HUES48 (cell line): ENCODE data around the gene OR2V1.
"Not testable (repeated sequence)": the region's sequence is repeated elsewhere in the genome, so short reads cannot be mapped to it uniquely, and the experiment has no call there.

Source experiments
- H3K27ac ChIP-seq: one replicate; pipeline ENCODE4 v1.7.0; 2013; ENCODE audit warnings: low read depth, low read length, inconsistent platforms
- H3K27me3 ChIP-seq: 2 replicates; pipeline ENCODE4 v1.6.1; 2013; ENCODE audit warnings: mild to moderate bottlenecking, low read length; ENCODE audit not compliant: control insufficient read depth, insufficient read depth
- H3K36me3 ChIP-seq: 2 replicates; pipeline ENCODE4 v1.6.1; 2013; ENCODE audit warnings: low read length; ENCODE audit not compliant: control insufficient read depth, insufficient read depth
- H3K4me1 ChIP-seq: 2 replicates; pipeline ENCODE4 v1.6.1; 2013; ENCODE audit warnings: mild to moderate bottlenecking, low read length; ENCODE audit not compliant: control insufficient read depth, insufficient read depth
- H3K4me3 ChIP-seq: 2 replicates; pipeline ENCODE4 v1.5.1; 2013; ENCODE audit warnings: mild to moderate bottlenecking, low read depth, low read length
- H3K9ac ChIP-seq: 2 replicates; pipeline ENCODE4 v1.6.1; 2013; ENCODE audit warnings: mild to moderate bottlenecking, low read depth, low read length, moderate library complexity
- H3K9me3 ChIP-seq: 2 replicates; pipeline ENCODE4 v1.6.1; 2013; ENCODE audit warnings: low read length; ENCODE audit not compliant: control insufficient read depth, insufficient read depth

OR2V1 gene

DNA sequence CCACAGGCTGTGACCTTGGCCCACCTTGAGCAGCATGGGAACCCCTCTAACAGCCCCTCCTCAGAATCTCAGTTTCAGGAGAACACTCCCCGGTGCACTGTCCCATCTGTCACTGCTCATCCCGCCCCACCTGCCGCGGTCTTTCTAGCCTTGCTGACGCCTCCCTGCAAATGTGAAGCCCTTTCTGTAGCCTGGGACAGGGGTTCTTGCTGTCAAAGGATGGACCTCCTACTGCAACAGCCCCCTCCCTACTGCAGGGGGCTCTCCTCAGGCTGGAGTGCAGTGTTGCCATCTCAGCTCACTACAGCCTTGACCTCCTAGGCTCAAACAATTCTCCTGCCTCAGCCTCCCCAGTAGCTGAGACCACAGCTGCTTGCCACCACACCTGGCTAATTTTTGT, 20.0 kb downstream of the OR2V1 start:
- no peak overlapping the region for H3K27ac ChIP-seq
- H3K27me3 ChIP-seq = peaks cover 26% of the 10 kb centered on the region
- H3K36me3 ChIP-seq = no peaks in the 10 kb centered on the region
- no peak overlapping the region for H3K4me3 ChIP-seq
- H3K9me3 ChIP-seq = peaks cover 7% of the 10 kb centered on the region
- H3K9ac ChIP-seq = no peak overlapping the region
- no peaks in the 10 kb centered on the region for H3K4me1 ChIP-seq

DNA sequence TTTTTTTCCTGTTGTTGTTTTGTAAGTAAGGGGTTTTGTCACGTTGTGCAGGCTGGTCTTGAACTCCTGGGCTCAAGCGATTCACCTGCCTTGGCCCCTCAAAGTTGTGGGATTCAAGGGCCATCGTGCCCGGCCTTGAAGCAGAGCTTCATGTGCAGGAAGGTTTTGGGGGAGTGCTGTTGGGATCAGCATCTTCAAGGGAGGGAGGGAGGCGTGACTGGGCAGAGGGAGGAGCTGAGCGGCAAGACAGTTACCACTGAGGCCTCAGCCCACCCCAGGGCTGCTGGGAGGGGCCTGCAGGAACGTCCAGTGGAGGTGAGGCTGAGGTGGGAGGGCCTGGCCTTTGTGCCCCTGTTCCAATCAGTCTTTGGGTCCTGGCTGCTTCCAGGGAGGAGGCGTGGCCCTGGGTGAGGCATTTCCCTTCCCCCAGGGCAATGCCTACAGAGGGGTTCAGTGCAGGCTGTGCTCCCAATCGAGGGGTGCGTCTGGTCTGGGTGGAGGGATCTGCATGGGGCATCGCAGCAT, 21.4 kb downstream of the OR2V1 start:
- Histone ChIP-seq H3K27ac (no peak overlapping the region), H3K4me3 (no peak overlapping the region), H3K36me3 (no peaks in the 10 kb centered on the region), H3K9me3 (peaks cover 7% of the 10 kb centered on the region), H3K27me3 (peaks cover 21% of the 10 kb centered on the region), H3K9ac (no peak overlapping the region), H3K4me1 (no peaks in the 10 kb centered on the region)

DNA sequence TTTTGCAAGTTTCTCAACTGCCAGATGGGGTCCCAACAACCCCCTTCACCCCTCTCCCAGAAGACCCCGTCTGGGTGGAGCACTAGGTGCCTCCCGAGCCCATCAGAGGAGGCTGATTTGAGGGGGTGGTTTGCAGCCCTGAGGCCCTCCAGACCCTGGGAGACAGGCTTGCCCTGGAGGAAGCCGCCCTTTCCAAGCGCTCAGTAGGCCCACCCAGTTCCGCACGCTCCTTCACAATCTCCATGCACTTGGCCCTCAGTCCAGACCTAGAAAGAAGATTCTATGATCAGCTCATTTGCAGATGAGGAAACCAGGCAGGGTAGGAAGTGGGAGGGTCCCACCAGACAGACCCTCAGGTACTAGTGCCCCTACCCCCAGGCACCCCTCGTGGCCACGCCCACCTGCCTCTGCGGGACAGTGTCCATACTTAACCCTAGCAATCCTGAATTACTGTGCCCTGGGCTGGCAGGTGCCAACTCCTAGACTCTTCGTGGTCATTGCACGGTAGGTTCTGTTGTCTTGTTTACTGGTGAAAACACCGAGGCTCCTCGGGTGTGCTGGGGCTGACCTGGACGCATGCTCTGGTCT, 22.3 kb downstream of the OR2V1 start:
- no peak overlapping the region for H3K9ac ChIP-seq
- H3K9me3 ChIP-seq = peaks cover 7% of the 10 kb centered on the region
- no peaks in the 10 kb centered on the region for H3K4me1 ChIP-seq
- H3K36me3 ChIP-seq = no peaks in the 10 kb centered on the region
- H3K27me3 ChIP-seq = peaks cover 18% of the 10 kb centered on the region
- H3K4me3 ChIP-seq = no peak overlapping the region
- no peak overlapping the region for H3K27ac ChIP-seq

DNA sequence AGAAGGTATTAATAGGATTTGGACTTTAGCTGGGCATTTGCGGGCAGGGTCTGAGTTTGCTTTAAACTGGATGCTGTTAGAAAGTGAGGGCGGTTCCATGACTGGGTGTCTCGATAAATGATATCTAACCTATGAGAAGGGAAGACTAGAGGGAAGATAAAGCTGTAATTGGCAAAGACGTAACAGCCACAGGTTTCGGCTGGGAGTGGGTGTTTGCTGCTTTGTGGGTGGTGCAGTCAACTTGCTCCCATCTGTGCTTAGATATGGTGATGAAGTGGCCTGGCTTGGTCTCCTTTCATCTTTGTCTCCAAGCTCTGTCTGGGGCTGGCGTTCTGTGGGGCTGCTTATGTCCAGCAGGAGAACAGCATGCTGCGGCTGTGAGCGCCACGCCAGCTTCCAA, 23.3 kb downstream of the OR2V1 start:
- Histone ChIP-seq H3K27me3 (peaks cover 15% of the 10 kb centered on the region), H3K9ac (no peak overlapping the region), H3K9me3 (peaks cover 7% of the 10 kb centered on the region), H3K27ac (no peak overlapping the region), H3K36me3 (no peaks in the 10 kb centered on the region), H3K4me3 (no peak overlapping the region), H3K4me1 (no peaks in the 10 kb centered on the region)

DNA sequence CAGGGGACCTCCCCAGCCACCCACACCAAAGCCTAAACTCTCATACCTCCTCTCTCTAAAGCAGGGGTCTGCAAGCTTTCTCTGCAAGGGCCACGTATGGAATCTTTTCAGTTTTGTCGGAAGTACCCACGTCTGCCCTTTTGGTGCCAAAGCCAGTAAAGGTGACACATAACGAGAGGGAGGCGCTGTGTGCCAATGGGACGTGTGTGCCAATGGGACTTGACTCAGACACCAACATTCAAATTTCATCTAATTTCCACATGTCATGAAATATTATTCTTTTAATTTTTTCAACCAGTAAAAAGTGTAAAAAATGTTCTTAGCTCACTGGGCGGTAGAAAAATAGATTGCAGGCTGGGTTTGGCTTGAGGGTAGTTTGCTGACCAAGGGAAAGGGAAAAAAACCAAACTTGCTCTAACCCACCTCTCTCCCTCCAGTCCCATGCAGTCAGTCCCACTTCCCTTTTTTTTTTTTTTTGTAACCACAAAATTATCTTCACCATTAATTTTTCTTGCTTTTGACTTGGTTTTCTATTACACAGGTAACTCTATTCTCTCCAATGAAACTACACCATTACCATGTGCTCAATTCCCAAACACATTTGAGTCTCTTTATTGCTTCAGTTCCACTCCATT, 25.5 kb downstream of the OR2V1 start:
- Histone ChIP-seq H3K9ac (no peak overlapping the region), H3K36me3 (no peaks in the 10 kb centered on the region), H3K4me3 (no peak overlapping the region), H3K9me3 (peaks cover 4% of the 10 kb centered on the region; the same call in 1 of the 2 replicates), H3K4me1 (no peaks in the 10 kb centered on the region), H3K27ac (no peak overlapping the region), H3K27me3 (peaks cover 16% of the 10 kb centered on the region)

DNA sequence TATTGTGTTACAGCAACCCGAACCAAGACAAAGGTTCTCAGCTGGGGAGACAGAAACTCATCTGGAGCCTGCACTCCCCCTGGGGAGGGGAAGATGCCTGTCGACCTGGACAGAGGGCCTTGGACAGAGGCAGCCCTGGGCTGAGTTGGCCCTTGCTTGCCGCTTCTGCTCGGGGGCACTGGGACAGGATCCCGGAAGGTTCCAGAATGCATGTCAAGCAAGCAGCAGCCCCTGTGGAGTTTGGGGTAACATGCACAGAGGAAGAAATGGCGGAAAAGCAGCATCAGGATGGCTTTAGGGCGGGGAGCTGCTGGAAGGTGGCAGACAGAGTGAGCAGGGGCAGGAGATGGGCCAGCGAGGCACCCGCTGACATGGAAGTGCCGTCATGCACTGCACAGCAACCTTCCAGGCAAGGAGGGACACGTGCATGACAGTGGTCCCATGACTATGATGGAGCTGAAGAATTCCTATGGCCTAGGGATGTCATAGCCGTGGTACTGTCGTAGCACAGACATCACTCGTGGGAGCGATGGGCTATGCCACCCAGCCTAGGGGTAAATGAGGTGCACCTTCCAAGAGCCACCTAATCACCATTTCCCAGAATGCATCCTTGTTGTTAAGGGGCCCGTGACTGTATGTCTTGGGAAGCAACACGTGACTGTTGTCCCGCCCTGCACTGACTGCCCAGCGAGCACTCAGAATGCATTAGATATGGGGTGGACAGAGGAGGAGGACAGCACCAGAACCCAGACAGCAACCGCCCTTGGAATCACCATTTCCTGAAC, 26.2 kb downstream of the OR2V1 start:
- H3K36me3 ChIP-seq, H3K9ac ChIP-seq, H3K27ac ChIP-seq, H3K9me3 ChIP-seq, H3K4me1 ChIP-seq, H3K4me3 ChIP-seq: not testable (repeated sequence)
- peaks cover 24% of the 10 kb centered on the region for H3K27me3 ChIP-seq

DNA sequence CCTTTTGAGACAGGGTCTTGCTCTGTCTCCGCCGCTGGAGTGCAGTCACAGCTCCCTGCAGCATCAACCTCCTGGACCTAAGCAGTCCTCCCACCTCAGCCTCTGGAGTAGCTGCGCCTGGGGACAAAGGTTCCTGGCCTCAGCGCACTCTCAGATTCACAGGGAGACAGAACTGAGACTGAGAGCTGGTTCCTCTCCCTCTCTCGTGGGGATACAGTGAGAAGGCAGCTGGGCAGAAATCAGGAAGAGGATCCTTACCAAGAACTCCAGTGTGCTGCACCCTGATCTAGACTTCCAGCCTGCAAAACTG, 26.8 kb downstream of the OR2V1 start:
- not testable (repeated sequence) for H3K9ac ChIP-seq, H3K27ac ChIP-seq, H3K36me3 ChIP-seq, H3K4me1 ChIP-seq, H3K9me3 ChIP-seq
- H3K4me3 ChIP-seq = peak overlapping the region; percentile 51; the same call in 1 of the 2 replicates
- H3K27me3 ChIP-seq = peaks cover 29% of the 10 kb centered on the region

DNA sequence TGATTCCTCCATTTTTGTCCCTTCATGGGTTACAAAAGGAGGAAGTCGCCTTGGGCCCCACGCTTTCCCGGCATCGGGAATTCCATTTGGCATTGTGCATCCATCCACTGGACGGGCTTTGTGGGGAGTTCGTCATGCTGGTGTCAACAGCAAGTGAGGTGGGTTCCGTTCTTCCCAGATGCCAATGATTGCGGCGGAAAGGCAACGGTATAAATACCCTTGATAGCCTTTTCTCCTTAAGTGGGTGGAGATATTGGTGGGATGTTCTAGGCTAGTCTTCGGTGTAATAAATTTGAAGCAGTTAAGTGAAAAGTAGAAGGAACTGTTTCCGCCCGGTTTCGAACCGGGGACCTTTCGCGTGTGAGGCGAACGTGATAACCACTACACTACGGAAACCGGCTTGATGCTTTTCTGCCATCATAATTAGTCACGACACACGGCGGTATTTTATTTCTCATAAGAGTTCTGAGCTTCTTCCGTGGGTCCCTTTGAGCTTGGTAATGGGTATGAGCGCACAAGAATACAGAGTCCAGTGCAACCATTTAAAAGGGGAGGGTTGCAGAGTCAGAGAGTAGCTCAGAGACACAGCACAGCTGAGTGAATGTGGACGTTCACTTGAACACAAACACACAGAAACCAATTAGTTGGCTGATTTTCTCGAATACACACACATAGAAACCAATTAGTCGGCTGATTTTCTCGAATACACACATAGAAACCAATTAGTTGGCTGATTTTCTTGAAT, 28.9 kb downstream of the OR2V1 start:
- not testable (repeated sequence) for H3K4me1 ChIP-seq, H3K9me3 ChIP-seq, H3K27ac ChIP-seq, H3K9ac ChIP-seq, H3K4me3 ChIP-seq, H3K36me3 ChIP-seq
- peaks cover 36% of the 10 kb centered on the region for H3K27me3 ChIP-seq

DNA sequence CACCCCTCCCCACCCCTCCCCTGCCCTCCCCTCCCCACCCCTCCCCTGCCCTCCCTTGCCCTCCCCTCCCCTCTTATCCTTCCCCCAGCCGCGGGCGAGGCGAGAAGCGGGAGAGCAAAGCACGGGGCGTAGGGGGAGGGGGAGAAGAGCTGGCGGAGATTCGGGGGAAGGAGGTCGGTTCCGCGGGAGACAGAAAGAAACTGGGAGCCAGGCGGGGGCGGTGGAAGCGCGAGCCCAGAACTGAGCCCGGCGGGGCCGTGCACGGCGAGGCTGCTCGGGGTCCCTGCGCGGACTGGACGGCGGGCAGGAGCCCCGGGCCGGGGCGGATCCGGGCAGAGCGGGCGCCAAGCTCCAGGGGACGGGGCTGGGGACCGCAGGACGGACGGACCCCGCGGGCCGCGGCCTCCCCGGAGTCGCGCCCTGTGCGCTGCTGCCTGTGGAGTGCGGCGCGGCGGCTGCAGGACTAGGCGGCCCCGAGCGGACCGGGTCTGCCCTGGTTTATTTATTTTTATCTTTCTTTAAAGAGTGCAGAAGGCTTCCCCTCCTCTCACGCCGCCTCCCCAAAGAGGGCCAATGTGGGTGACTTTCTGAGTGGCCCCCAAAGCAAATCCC, 29.8 kb downstream of the OR2V1 start:
- Histone ChIP-seq H3K27me3 (peaks cover 36% of the 10 kb centered on the region), H3K4me3 (peak overlapping the region; percentile 52; the same call in 1 of the 2 replicates)
- not testable (repeated sequence) for H3K36me3 ChIP-seq, H3K9ac ChIP-seq, H3K9me3 ChIP-seq, H3K4me1 ChIP-seq, H3K27ac ChIP-seq

DNA sequence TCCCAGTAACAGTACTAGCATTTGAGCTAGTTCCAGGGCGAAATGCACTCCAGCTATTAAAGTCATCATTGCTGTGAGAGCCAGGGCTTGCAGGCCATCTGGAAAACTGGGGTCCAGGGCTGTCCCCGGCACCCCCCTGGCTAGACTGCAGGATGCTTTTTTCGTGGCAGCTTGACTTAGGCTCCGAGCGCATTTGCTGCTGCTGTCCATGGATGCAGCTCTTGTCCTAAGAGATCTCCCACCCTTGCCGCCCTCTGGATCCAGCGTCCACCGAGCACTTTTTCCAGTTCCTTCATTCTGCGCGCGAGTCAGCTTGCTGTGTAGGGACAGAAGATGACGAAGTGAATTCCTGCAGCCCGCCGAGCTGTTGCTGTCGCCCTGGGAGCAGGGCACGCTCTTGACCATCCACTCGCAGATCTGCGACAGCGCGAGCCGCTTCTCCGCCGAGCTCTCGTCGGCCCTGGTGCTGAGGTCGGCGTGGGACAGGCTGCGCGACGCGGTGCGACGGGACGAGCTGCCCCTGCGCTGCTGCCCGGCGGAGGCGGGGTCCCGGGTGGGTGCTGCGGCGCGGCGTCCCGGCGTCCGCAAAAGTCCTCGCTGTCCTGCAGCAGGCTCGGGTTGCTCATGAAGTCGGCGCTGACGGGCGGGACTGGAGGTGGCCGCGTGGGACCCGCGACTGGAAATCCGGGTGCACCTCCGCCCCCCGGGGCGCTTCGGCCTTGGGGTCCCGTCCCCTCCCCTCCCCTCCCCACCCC, 30.7 kb downstream of the OR2V1 start:
- peaks cover 32% of the 10 kb centered on the region for H3K27me3 ChIP-seq
- H3K36me3 ChIP-seq = no peaks in the 10 kb centered on the region
- no peaks in the 10 kb centered on the region for H3K9me3 ChIP-seq
- no peak overlapping the region for H3K27ac ChIP-seq
- peak overlapping the region; percentile 45; the same call in 1 of the 2 replicates for H3K4me3 ChIP-seq
- H3K9ac ChIP-seq = no peak overlapping the region
- H3K4me1 ChIP-seq = peaks cover 3% of the 10 kb centered on the region; the same call in 1 of the 2 replicates
